ENCODE data around the gene TEAD3.

Gene TEAD3

GRCh38 chr6:35490821-35491557 lies 5.9 kb downstream of the TEAD3 start:
- no peak for DNase-seq

- no peak for DNase-seq
Observed at GRCh38 chr6:35489995-35490791, 6.7 kb downstream of the TEAD3 start.

GRCh38 chr6:35489066-35489465 lies 7.8 kb downstream of the TEAD3 start:
- no peak for DNase-seq

GRCh38 chr6:35488517-35488862 lies 8.4 kb downstream of the TEAD3 start:
- DNase-seq: no peak

- DNase-seq: no peak
Observed at GRCh38 chr6:35487658-35488516, 9.0 kb downstream of the TEAD3 start.

GRCh38 chr6:35486005-35486925 lies 10.6 kb downstream of the TEAD3 start:
- DNase-seq: no peak

- DNase-seq: no peak
Observed at GRCh38 chr6:35485402-35485877, 11.4 kb downstream of the TEAD3 start.

GRCh38 chr6:35484921-35485392 lies 11.9 kb downstream of the TEAD3 start:
- no peak for DNase-seq

- no peak for DNase-seq
Observed at GRCh38 chr6:35483893-35484645, 12.8 kb downstream of the TEAD3 start.

GRCh38 chr6:35483490-35483889 lies 13.4 kb downstream of the TEAD3 start:
- no peak for DNase-seq

- no peak for DNase-seq
Observed at GRCh38 chr6:35483062-35483461, 13.8 kb downstream of the TEAD3 start.

- DNase-seq: no peak
Observed at GRCh38 chr6:35481226-35481625, 15.7 kb downstream of the TEAD3 start.

GRCh38 chr6:35480176-35480575 lies 16.7 kb downstream of the TEAD3 start:
- DNase-seq: no peak

GRCh38 chr6:35478259-35478658 lies 18.6 kb downstream of the TEAD3 start:
- DNase-seq: no peak

- no peak for DNase-seq
Observed at GRCh38 chr6:35477551-35478179, 19.2 kb downstream of the TEAD3 start.

GRCh38 chr6:35477028-35477427 lies 19.9 kb downstream of the TEAD3 start:
- no peak for DNase-seq

- no peak for DNase-seq
Observed at GRCh38 chr6:35476004-35476403, 20.9 kb downstream of the TEAD3 start.

- no peak for DNase-seq
Observed at GRCh38 chr6:35475573-35475972, 21.3 kb downstream of the TEAD3 start.

- no peak for DNase-seq
Observed at GRCh38 chr6:35474942-35475570, 21.8 kb downstream of the TEAD3 start.
